Smooth muscle cell (in vitro differentiated cells): ENCODE measurements around the gene DNAJC11. TPM values are rescaled to one million over a fixed set of nuclear protein-coding genes. Genes with fewer than 3 reads are reported as not detected.

Experiments used
- DNase-seq: peaks from one replicate; lab custom pipeline; 2025; ENCODE audit not compliant: unreplicated experiment; lab: John Stamatoyannopoulos, UW
- H2AFZ ChIP-seq: fragments of 200-600 bp; sonication (generic); 2 replicates; pipeline ENCODE4 v1.6.0; 2016; ENCODE audit warnings: antibody characterized with exemption, low read depth, mild to moderate bottlenecking
- H3F3A ChIP-seq: fragments of 200-600 bp; sonication (generic); 2 replicates; pipeline ENCODE4 v1.6.0; 2017; ENCODE audit warnings: antibody characterized with exemption, low read depth
- H3K27ac ChIP-seq: fragments of 200-600 bp; sonication (generic); 2 replicates; pipeline ENCODE4 v1.5.1; 2016; ENCODE audit warnings: low read depth, mild to moderate bottlenecking
- H3K27me3 ChIP-seq: fragments of 200-600 bp; sonication (generic); 2 replicates; pipeline ENCODE4 v1.6.1; 2016; ENCODE audit warnings: low read depth, mild to moderate bottlenecking
- H3K36me3 ChIP-seq: fragments of 200-600 bp; sonication (generic); 2 replicates; pipeline ENCODE4 v1.5.1; 2016; ENCODE audit warnings: low read depth
- H3K4me1 ChIP-seq: fragments of 200-600 bp; sonication (generic); 2 replicates; pipeline ENCODE4 v1.5.1; 2016; ENCODE audit warnings: low read depth
- H3K4me2 ChIP-seq: fragments of 200-600 bp; sonication (generic); 2 replicates; pipeline ENCODE4 v1.6.0; 2016; ENCODE audit warnings: mild to moderate bottlenecking
- H3K4me3 ChIP-seq: fragments of 200-600 bp; sonication (generic); 2 replicates; pipeline ENCODE4 v1.5.1; 2016; ENCODE audit warnings: mild to moderate bottlenecking
- H3K79me2 ChIP-seq: fragments of 200-600 bp; sonication (generic); 2 replicates; pipeline ENCODE4 v1.6.0; 2016; ENCODE audit warnings: low read depth, mild to moderate bottlenecking
- H3K9ac ChIP-seq: fragments of 200-600 bp; sonication (generic); 2 replicates; pipeline ENCODE4 v1.6.0; 2016; ENCODE audit warnings: low read depth
- H3K9me3 ChIP-seq: fragments of 200-600 bp; sonication (generic); replicated peaks from 2 replicates; pipeline ENCODE4 v1.5.1; 2016; ENCODE audit warnings: low read depth
- H4K20me1 ChIP-seq: fragments of 200-600 bp; sonication (generic); 2 replicates; pipeline ENCODE4 v1.6.0; 2016; ENCODE audit warnings: low read depth
- CTCF ChIP-seq: fragments of 200-600 bp; sonication (generic); IDR thresholded peaks from 2 replicates; pipeline ENCODE4 v1.5.1; 2017; ENCODE audit warnings: borderline replicate concordance, mild to moderate bottlenecking, antibody characterized with exemption; ENCODE audit not compliant: insufficient read depth, poor library complexity, severe bottlenecking
- WGBS: methylation state at CpG from one replicate; pipeline ENCODE4 v1.1.7; 2016; ENCODE audit warnings: low lambda C conversion rate; 5-methylcytosine and 5-hydroxymethylcytosine counted together
- polyA plus RNA-seq: library from polyadenylated mRNA; unstranded; fragments of >200 nt; fragmentation: Nextera tagmentation; extraction: Ambion mirVana; gene quantifications from 2 replicates; pipeline ENCODE4 v1.2.1, GENCODE V29; 2016
- total RNA-seq: library from RNA; depleted of rRNA; stranded (reverse); fragments of >200 nt; gene quantifications from 2 replicates; pipeline ENCODE4 v1.2.3, GENCODE V29; 2014

DNAJC11 gene
- total and polyA plus RNA-seq, 2 experiments from 2014 or later: 25.5 to 35.7 TPM

GRCh38 chr1:6731905-6732304, 30.3 kb upstream of the DNAJC11 start:
- Histone ChIP-seq H4K20me1 (no peaks in the 10 kb centered on the region), H3F3A (no peaks in the 10 kb centered on the region), H3K4me1 (no peaks in the 10 kb centered on the region), H3K27me3 (no peaks in the 10 kb centered on the region), H2AFZ (no peak overlapping the region), H3K9me3 (no peaks in the 10 kb centered on the region), H3K79me2 (no peaks in the 10 kb centered on the region), H3K27ac (no peak overlapping the region), H3K9ac (no peak overlapping the region), H3K36me3 (no peaks in the 10 kb centered on the region), H3K4me3 (no peak overlapping the region), H3K4me2 (no peak overlapping the region)
- WGBS: 74% methylated on average over 3 of the region's 3 CpGs
- DNase-seq: no peak
- TF ChIP-seq CTCF: no peak

GRCh38 chr1:6730880-6731279, 29.3 kb upstream of the DNAJC11 start:
- no peak for DNase-seq
- Histone ChIP-seq H3K9me3 (no peaks in the 10 kb centered on the region), H3K79me2 (no peaks in the 10 kb centered on the region), H4K20me1 (no peaks in the 10 kb centered on the region), H3K27ac (no peak overlapping the region), H3F3A (no peaks in the 10 kb centered on the region), H3K9ac (no peak overlapping the region), H3K36me3 (no peaks in the 10 kb centered on the region), H3K4me2 (no peak overlapping the region), H3K4me3 (no peak overlapping the region), H3K27me3 (no peaks in the 10 kb centered on the region), H3K4me1 (no peaks in the 10 kb centered on the region), H2AFZ (no peak overlapping the region)
- TF ChIP-seq CTCF: no peak
- 88% methylated on average over 6 of the region's 6 CpGs for whole genome bisulfite sequencing

GRCh38 chr1:6730473-6730872, 28.9 kb upstream of the DNAJC11 start:
- Histone ChIP-seq H3K79me2 (no peaks in the 10 kb centered on the region), H3K4me1 (no peaks in the 10 kb centered on the region), H3K27me3 (no peaks in the 10 kb centered on the region), H4K20me1 (no peaks in the 10 kb centered on the region), H2AFZ (no peak overlapping the region), H3K27ac (no peak overlapping the region), H3K9ac (no peak overlapping the region), H3K4me3 (no peak overlapping the region), H3K4me2 (no peak overlapping the region), H3K36me3 (no peaks in the 10 kb centered on the region), H3F3A (no peaks in the 10 kb centered on the region), H3K9me3 (no peaks in the 10 kb centered on the region)
- no peak for TF ChIP-seq CTCF
- no peak for DNase-seq
- 56% methylated on average over 11 of the region's 11 CpGs for WGBS

GRCh38 chr1:6727535-6727934, 25.9 kb upstream of the DNAJC11 start:
- Histone ChIP-seq H3K4me3 (no peak overlapping the region), H4K20me1 (no peaks in the 10 kb centered on the region), H3K9ac (no peak overlapping the region), H3K36me3 (no peaks in the 10 kb centered on the region), H3K27ac (no peak overlapping the region), H3F3A (no peaks in the 10 kb centered on the region), H3K4me2 (no peak overlapping the region), H3K9me3 (no peaks in the 10 kb centered on the region), H3K4me1 (no peaks in the 10 kb centered on the region), H2AFZ (no peak overlapping the region), H3K79me2 (no peaks in the 10 kb centered on the region), H3K27me3 (no peaks in the 10 kb centered on the region)
- DNase-seq: peak; percentile 5
- 52% methylated on average over 6 of the region's 6 CpGs for WGBS
- peak; percentile 86 for TF ChIP-seq CTCF
